Measurements from ENCODE around the gene CCDC110. TPM values are rescaled to one million over a fixed set of nuclear protein-coding genes. Genes with fewer than 3 reads are reported as not detected.
A peak's percentile ranks its signal among the peaks of the same experiment; 100 is the strongest.

The CCDC110 gene
- not detected for total RNA-seq
- total RNA-seq (2013) = 0.07 TPM

DNA sequence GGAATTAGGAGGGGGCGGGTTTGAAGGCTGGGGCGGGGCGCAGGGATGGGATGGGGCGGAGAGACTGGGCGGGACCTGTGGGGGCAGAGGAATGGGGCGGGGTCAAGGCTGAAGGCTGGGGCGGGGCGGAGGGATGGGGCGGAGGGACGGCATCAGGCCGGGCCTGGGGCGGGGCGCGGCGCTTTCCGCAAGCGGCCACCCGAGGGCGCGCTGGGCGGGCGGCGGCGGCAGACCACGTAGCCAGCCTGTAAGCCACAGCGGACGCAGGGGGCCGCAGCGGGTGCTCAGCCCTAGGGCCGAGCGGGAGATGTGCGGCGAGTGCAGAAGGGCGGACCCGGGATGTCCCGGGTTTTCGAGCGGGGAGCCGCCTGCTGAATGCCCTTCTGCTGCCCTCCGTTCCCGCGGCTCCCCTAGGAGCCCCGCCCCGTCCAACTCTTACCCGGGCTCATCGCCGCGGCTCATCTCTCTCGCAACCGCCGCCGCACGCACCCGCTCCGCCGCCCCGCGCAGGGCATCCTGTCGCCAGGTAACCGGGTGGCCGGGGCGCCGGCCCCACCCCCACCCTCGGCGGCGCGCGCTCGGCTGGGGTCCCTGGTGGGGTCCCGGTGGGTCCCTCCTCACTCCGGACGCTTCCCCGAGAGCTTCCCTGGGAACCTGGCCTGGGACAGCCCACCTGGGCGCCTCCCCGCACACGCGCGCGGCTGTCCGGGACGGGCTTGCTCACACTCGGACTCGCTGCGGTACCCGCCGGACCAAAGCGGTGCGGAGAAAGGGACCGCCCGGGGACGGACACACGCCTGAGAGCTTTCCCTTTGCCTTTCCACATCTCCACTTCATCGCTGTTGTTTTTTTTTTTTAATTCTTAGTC is at the start of gene CCDC110:
Gene CCDC110 (minus strand): TSS at position 499 of the 868 bp plus-strand sequence. CDS start 50 bp downstream, at position 449.
- Mint-ChIP-seq H3K36me3 (no peaks in the 10 kb centered on the region), H3K27me3 (ENCODE audit: low read depth in 2 of 2) (peaks cover 9 to 11% of the 10 kb centered on the region in 2 donors), H3K27ac (peak within 1 kb of the TSS; percentile 69 to 80), H3K4me3 (peak within 1 kb of the TSS; percentile 93), H3K4me1 (peaks cover 12 to 17% of the 10 kb centered on the region in 2 donors), H3K9me3 (no peaks in the 10 kb centered on the region)
- Histone ChIP-seq H3K27me3 (ENCODE audit: control insufficient read depth, insufficient read depth, low read length) (peaks cover 5% of the 10 kb centered on the region), H3K27ac (ENCODE audit: low read length) (peak within 1 kb of the TSS; percentile 53), H3K9me3 (ENCODE audit: control insufficient read depth, insufficient read depth, low read length) (no peaks in the 10 kb centered on the region), H3K36me3 (ENCODE audit: control insufficient read depth, insufficient read depth, low read length) (no peaks in the 10 kb centered on the region), H3K4me3 (ENCODE audit: low read length) (peak within 1 kb of the TSS; percentile 66), H3K4me1 (ENCODE audit: control insufficient read depth, insufficient read depth, low read length) (peaks cover 17% of the 10 kb centered on the region)
- DNase-seq (peak; percentile 70 to 97), ATAC-seq (peak; percentile 88 to 95 (median 91))
- TF ChIP-seq, protein P1, sequence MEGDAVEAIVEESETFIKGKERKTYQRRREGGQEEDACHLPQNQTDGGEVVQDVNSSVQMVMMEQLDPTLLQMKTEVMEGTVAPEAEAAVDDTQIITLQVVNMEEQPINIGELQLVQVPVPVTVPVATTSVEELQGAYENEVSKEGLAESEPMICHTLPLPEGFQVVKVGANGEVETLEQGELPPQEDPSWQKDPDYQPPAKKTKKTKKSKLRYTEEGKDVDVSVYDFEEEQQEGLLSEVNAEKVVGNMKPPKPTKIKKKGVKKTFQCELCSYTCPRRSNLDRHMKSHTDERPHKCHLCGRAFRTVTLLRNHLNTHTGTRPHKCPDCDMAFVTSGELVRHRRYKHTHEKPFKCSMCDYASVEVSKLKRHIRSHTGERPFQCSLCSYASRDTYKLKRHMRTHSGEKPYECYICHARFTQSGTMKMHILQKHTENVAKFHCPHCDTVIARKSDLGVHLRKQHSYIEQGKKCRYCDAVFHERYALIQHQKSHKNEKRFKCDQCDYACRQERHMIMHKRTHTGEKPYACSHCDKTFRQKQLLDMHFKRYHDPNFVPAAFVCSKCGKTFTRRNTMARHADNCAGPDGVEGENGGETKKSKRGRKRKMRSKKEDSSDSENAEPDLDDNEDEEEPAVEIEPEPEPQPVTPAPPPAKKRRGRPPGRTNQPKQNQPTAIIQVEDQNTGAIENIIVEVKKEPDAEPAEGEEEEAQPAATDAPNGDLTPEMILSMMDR (IDR thresholded peaks at IDR 0.05) = peak; percentile 52
- under 1% methylated on average over 93 of the region's 93 CpGs for WGBS (ENCODE audit: insufficient coverage)
- intact Hi-C loops (cut with micrococcal nuclease) = loop anchor here (2.0 kb wide), 2 partner anchors 47 to 75 kb away; partner anchors contain the start of genes ANKRD37 and UFSP2

DNA sequence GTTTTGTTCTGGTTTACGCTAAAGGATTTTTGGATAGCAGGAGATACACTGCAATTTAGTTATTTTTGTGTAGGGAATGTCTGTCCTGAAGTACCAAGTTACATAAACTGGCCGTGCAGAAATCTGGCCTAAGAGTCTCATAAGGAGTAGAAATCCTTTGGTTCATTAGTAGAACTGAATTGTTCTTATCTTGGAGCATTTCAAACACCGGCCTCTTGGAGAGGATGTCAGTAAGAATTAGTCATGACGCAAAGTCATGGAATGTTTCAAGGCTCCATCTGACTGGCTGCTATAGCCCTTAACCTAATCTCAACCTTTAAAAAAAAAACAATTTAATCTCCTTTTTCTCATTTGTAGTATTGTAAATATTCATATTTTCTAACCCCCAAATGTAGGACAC is 48.6 kb upstream of the CCDC110 start:
- ATAC-seq (no peak), DNase-seq (no peak)
- intact Hi-C loops (cut with micrococcal nuclease) = no loop called here
- 92% methylated on average over 4 of the region's 4 CpGs for WGBS (ENCODE audit: insufficient coverage)
- H3K27ac ChIP-seq (ENCODE audit: low read length) = no peak overlapping the region
- no peak overlapping the region for H3K27ac Mint-ChIP-seq
- H3K9me3 ChIP-seq (ENCODE audit: control insufficient read depth, insufficient read depth, low read length) = no peaks in the 10 kb centered on the region
- no peaks in the 10 kb centered on the region for H3K4me1 ChIP-seq (ENCODE audit: control insufficient read depth, insufficient read depth, low read length)
- H3K27me3 ChIP-seq (ENCODE audit: control insufficient read depth, insufficient read depth, low read length) = peaks cover 11% of the 10 kb centered on the region
- no peaks in the 10 kb centered on the region for H3K4me1 Mint-ChIP-seq
- H3K36me3 ChIP-seq (ENCODE audit: control insufficient read depth, insufficient read depth, low read length) = no peaks in the 10 kb centered on the region
- TF ChIP-seq, protein P1 (IDR thresholded peaks at IDR 0.05) = no peak
- H3K4me3 Mint-ChIP-seq = no peak overlapping the region
- no peaks in the 10 kb centered on the region for H3K36me3 Mint-ChIP-seq
- H3K27me3 Mint-ChIP-seq (ENCODE audit: low read depth in 2 of 2) = peaks cover 6 to 11% of the 10 kb centered on the region in 2 donors
- H3K9me3 Mint-ChIP-seq = no peaks in the 10 kb centered on the region
- H3K4me3 ChIP-seq (ENCODE audit: low read length) = no peak overlapping the region

- Mint-ChIP-seq H3K36me3 (no peaks in the 10 kb centered on the region), H3K4me3 (no peak overlapping the region), H3K27me3 (ENCODE audit: low read depth in 2 of 2) (peaks cover 13 to 27% of the 10 kb centered on the region in 2 donors), H3K27ac (no peak overlapping the region), H3K9me3 (no peaks in the 10 kb centered on the region), H3K4me1 (peaks cover 5 to 6% of the 10 kb centered on the region in 2 donors)
- TF ChIP-seq, protein P1 (IDR thresholded peaks at IDR 0.05) = no peak
- no peaks in the 10 kb centered on the region for H3K36me3 ChIP-seq (ENCODE audit: control insufficient read depth, insufficient read depth, low read length)
- intact Hi-C loops (cut with micrococcal nuclease) = no loop called here
- no CpG with 5 or more reads among the region's 1 CpG for WGBS (ENCODE audit: insufficient coverage)
- ATAC-seq (no peak), DNase-seq (no peak)
- H3K9me3 ChIP-seq (ENCODE audit: control insufficient read depth, insufficient read depth, low read length) = peaks cover 4% of the 10 kb centered on the region
- no peak overlapping the region for H3K4me3 ChIP-seq (ENCODE audit: low read length)
- H3K27ac ChIP-seq (ENCODE audit: low read length) = no peak overlapping the region
- H3K4me1 ChIP-seq (ENCODE audit: control insufficient read depth, insufficient read depth, low read length) = peaks cover 7% of the 10 kb centered on the region
- H3K27me3 ChIP-seq (ENCODE audit: control insufficient read depth, insufficient read depth, low read length) = peaks cover 18% of the 10 kb centered on the region
Observed at GRCh38 chr4:185518494-185518893, 47.0 kb upstream of the CCDC110 start.

Data from natural killer cell (primary cell).